Stimulated activated CD4-positive, alpha-beta T cell treated with anti-CD3 and anti-CD28 coated beads, Interleukin-12 subunit alpha, Interleukin-12 subunit beta, amount 100 ng/mL, for 24 hours (primary cell): ENCODE measurements around the gene ADSL.

Experiments used
- DNase-seq, 2 experiments: peaks; one replicate each; pipeline ENCODE4 v3.0.0-alpha.2; 2020; ENCODE audit warnings: low read depth in 2 of 2

Gene ADSL

DNA sequence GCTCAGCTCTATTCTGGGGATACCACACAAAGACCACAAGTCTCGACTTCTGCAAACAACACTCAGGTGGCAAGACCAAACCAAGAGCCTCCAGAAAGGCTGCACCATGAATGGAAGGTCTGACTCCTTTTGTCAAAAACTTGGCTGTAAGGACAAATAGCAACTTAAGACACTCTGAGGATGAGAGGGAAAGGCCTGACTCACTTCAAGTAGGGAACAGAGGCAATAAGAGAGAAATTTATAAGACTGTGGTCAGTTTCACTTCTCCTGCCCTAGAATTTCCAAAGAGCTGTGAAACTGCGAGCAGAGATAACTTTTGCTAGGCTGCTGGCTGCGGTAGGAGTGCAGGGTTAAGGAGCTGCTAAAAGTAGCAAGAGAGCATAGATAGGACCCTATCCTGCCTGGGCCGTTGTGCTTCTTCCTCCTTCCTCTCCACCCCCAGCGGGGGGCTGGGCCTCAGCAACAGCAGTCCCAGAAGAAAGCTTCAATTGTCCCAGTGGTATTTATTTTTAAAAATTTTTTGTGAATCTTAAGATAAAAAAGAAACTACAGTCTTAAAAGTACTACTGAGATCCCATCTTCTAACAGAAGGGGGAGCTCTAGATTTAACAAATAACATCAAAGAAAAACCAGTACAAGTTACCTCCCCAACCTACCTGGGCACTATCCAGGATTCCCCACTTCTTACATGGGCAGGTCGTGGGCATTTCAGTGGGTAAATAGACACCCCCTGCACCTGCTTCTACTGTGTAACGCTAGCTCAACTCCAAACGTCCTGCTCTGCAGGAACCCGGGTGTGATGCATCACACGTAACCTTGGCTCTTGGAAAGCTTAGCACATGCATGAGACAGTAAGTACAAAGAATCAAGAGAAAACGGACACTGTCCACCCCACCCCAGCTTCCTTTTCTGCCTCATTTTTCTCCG is 90.5 kb downstream of the ADSL start:
- peak in 1 of 2 experiments; percentile 20 for DNase-seq
